A549 (cell line): Measurements from ENCODE around the gene C10orf105. TPM values are rescaled to one million over a fixed set of nuclear protein-coding genes. Genes with fewer than 3 reads are reported as not detected.

Experiments used
- ATAC-seq, 2 experiments: fragments of 200-7000 bp in 1 of 2; fragments of >200 bp in 1 of 2; cut with Nextera tagmentation in 1 of 2; cut with Tn5 transposase in 1 of 2; 3 replicates each; pipeline versions ENCODE4 v1.8.0 to v1.9.1; 2018 to 2020; ENCODE audit warnings: mild to moderate bottlenecking in 1 of 2, moderate library complexity in 1 of 2
- CTCF ChIA-PET: fragments of 300-600 bp; sonication (Branson Sonifier 250); formaldehyde crosslinking; extraction: SDS; loops from one replicate; lab custom pipeline; 2021; ENCODE audit warnings: antibody characterized with exemption, inconsistent platforms; lab: Yijun Ruan, JAX
- POLR2A ChIA-PET: fragments of 350-600 bp; formaldehyde crosslinking; extraction: SDS; loops from one replicate; lab custom pipeline; 2021; ENCODE audit warnings: antibody characterized with exemption, inconsistent platforms; lab: Yijun Ruan, JAX
- DNase-seq, 2 experiments: peaks; one replicate each; pipeline versions ENCODE4 v3.0.0 to v3.0.0-alpha.2; 2011 to 2016; ENCODE audit warnings: low read depth in 1 of 2, low spot score in 1 of 2
- FAIRE-seq: peaks from 2 replicates; lab custom pipeline; 2011; peaks lifted over from hg19 to GRCh38; lab: Jason Lieb, UNC
- H3K27ac ChIP-seq, 2 experiments: fragments of >200 bp; sonication (Bioruptor Twin); formaldehyde crosslinking; 3 replicates each; pipeline ENCODE4 v1.5.1; 2016 to 2017
- H3K4me1 ChIP-seq: fragments of >200 bp; sonication (Bioruptor Twin); formaldehyde crosslinking; 3 replicates; pipeline ENCODE4 v1.6.1; 2016
- H3K4me2 ChIP-seq: fragments of >200 bp; sonication (Bioruptor Twin); formaldehyde crosslinking; 3 replicates; pipeline ENCODE4 v1.6.1; 2016
- H3K4me3 ChIP-seq: fragments of >200 bp; sonication (Bioruptor Twin); formaldehyde crosslinking; 3 replicates; pipeline ENCODE4 v1.5.1; 2016
- H3K9me3 ChIP-seq: fragments of >200 bp; sonication (Bioruptor Twin); formaldehyde crosslinking; 3 replicates; pipeline ENCODE4 v1.6.1; 2016
- CEBPB ChIP-seq, 2 experiments: fragments of >200 bp in 1 of 2; sonication (Bioruptor Twin) in 1 of 2; formaldehyde crosslinking in 1 of 2; IDR thresholded peaks; 2 replicates each; pipeline ENCODE4 v1.6.1; 2012 to 2016
- CHD2 ChIP-seq: fragments of 150-350 bp; IDR thresholded peaks from 2 replicates; pipeline ENCODE4 v1.6.1; 2014; ENCODE audit warnings: low read length; ENCODE audit not compliant: partially characterized antibody
- CTCF ChIP-seq: fragments of >200 bp; sonication (Bioruptor Twin); formaldehyde crosslinking; IDR thresholded peaks from 3 replicates; pipeline ENCODE4 v1.5.1; 2016
- ESRRA ChIP-seq: fragments of 150-350 bp; IDR thresholded peaks from 2 replicates; pipeline ENCODE4 v1.6.1; 2014; ENCODE audit warnings: mild to moderate bottlenecking, low read length, borderline replicate concordance
- FOSL2 ChIP-seq, 2 experiments: fragments of 450-650 bp in 1 of 2; fragments of >200 bp in 1 of 2; sonication (Bioruptor Twin) in 1 of 2; formaldehyde crosslinking; IDR thresholded peaks; 2 replicates each; pipeline versions ENCODE4 v1.5.0 to v1.6.1; 2016 to 2020; ENCODE audit warnings: mild to moderate bottlenecking in 1 of 2, moderate library complexity in 1 of 2
- GATA3 ChIP-seq: IDR thresholded peaks from 2 replicates; pipeline ENCODE4 v1.6.1; 2012; ENCODE audit warnings: borderline replicate concordance
- HDAC2 ChIP-seq: fragments of 200-600 bp; sonication (generic); IDR thresholded peaks from 2 replicates; pipeline ENCODE4 v1.6.1; 2016
- HOXB13 ChIP-seq: fragments of 250-450 bp; sonication (Bioruptor Pico); IDR thresholded peaks from 2 replicates; pipeline ENCODE4 v1.5.0; 2020; ENCODE audit warnings: low read depth, mild to moderate bottlenecking, moderate library complexity
- HOXB5 ChIP-seq: fragments of 250-450 bp; sonication (Bioruptor Pico); IDR thresholded peaks from 2 replicates; pipeline ENCODE4 v1.5.0; 2020; ENCODE audit warnings: mild to moderate bottlenecking, moderate library complexity
- JUNB ChIP-seq: fragments of >200 bp; sonication (Bioruptor Twin); formaldehyde crosslinking; IDR thresholded peaks from 2 replicates; pipeline ENCODE4 v1.6.1; 2016
- KDM5A ChIP-seq: fragments of 200-600 bp; sonication (generic); IDR thresholded peaks from 2 replicates; pipeline ENCODE4 v1.6.1; 2016; ENCODE audit warnings: antibody characterized with exemption, mild to moderate bottlenecking
- MAX ChIP-seq: IDR thresholded peaks from 2 replicates; pipeline ENCODE4 v1.6.1; 2012
- NPAS2 ChIP-seq: fragments of 250-450 bp; sonication (Bioruptor Pico); IDR thresholded peaks from 2 replicates; pipeline ENCODE4 v1.8.0; 2022; ENCODE audit warnings: mild to moderate bottlenecking, moderate library complexity, borderline replicate concordance
- PBX3 ChIP-seq: IDR thresholded peaks from 2 replicates; pipeline ENCODE4 v1.6.1; 2012
- RCOR1 ChIP-seq: fragments of 150-350 bp; IDR thresholded peaks from 2 replicates; pipeline ENCODE4 v1.6.1; 2014; ENCODE audit warnings: antibody characterized with exemption, low read length, low read depth
- REST ChIP-seq: fragments of 200-600 bp; sonication (generic); IDR thresholded peaks from 2 replicates; pipeline ENCODE4 v1.6.1; 2016; ENCODE audit warnings: antibody characterized with exemption, mild to moderate bottlenecking, moderate library complexity
- SREBF2 ChIP-seq: fragments of 450-650 bp; IDR thresholded peaks from 2 replicates; pipeline ENCODE4 v1.6.1; 2014; ENCODE audit warnings: mild to moderate bottlenecking, moderate library complexity
- TP53 ChIP-seq: fragments of 250-450 bp; sonication (Bioruptor Pico); IDR thresholded peaks from 2 replicates; pipeline ENCODE4 v1.5.0; 2021; ENCODE audit warnings: mild to moderate bottlenecking, moderate library complexity
- USF2 ChIP-seq: fragments of 450-650 bp; IDR thresholded peaks from 2 replicates; pipeline ENCODE4 v1.6.1; 2014; ENCODE audit warnings: antibody characterized with exemption
- ZNF302 ChIP-seq: fragments of 250-450 bp; sonication (Bioruptor Pico); IDR thresholded peaks from 2 replicates; pipeline ENCODE4 v1.9.0; 2021; ENCODE audit warnings: inconsistent platforms, mild to moderate bottlenecking, moderate library complexity
- WGBS: methylation state at CpG from one replicate; pipeline ENCODE4 v1.1.6; 2017; ENCODE audit errors: missing lambda C conversion rate; 5-methylcytosine and 5-hydroxymethylcytosine counted together
- polyA plus RNA-seq, 4 experiments: library from polyadenylated mRNA; depleted of rRNA in 3 of 4; stranded (reverse); fragments of >200 nt; fragmentation: RNase III in 1 of 4; extraction: RNeasy Plus Mini Kit Qiagen cat#74134 plus additional on column Dnase treatment in 1 of 4; gene quantifications; 2 replicates in 3 of 4; 3 replicates in 1 of 4; pipeline ENCODE4 v1.2.3, GENCODE V29; 2011 to 2017

C10orf105 gene
- polyA plus RNA-seq, 2 of the 4 experiments (the other 2 are of a cell fraction), result not detected

- Histone ChIP-seq H3K4me2 (no peak overlapping the region), H3K4me3 (no peak overlapping the region), H3K4me1 (no peaks in the 10 kb centered on the region), H3K27ac (no peak overlapping the region), H3K9me3 (no peaks in the 10 kb centered on the region)
- ATAC-seq, result no peak
- ChIA-PET POLR2A (no interaction called here), CTCF (interaction anchor here (0.8 to 4.3 kb wide), 4 partner anchors 9 to 33 kb away, joined by 3 to 16 read pairs (median 4); partner anchors contain the start of gene VSIR)
- 41% methylated on average over 4 of the region's 4 CpGs for WGBS
- DNase-seq, result no peak
- TF ChIP-seq NPAS2 (CRISPR knock-in tag), result no peak
- TF ChIP-seq FOSL2 (IDR thresholded peaks at IDR 0.05), result no peak
- TF ChIP-seq FOSL2 (CRISPR knock-in tag; IDR thresholded peaks at IDR 0.05), result no peak
- FAIRE-seq, result no peak
Measured at GRCh38 chr10:71741029-71741428, 21.5 kb upstream of the C10orf105 start.

GRCh38 chr10:71740069-71740653 lies 20.6 kb upstream of the C10orf105 start:
- TF ChIP-seq JUNB (no peak), CHD2 (no peak), ESRRA (no peak), HDAC2 (no peak), ZNF302 (CRISPR knock-in tag) (no peak), PBX3 (no peak), MAX (no peak), TP53 (CRISPR knock-in tag) (no peak), CTCF (no peak), USF2 (no peak), SREBF2 (no peak), HOXB13 (no peak), CEBPB (IDR thresholded peaks at IDR 0.05) (no peak), HOXB5 (no peak)
- H3K27ac ChIP-seq, result no peak overlapping the region
- DNase-seq (no peak), ATAC-seq (no peak; a peak in 1 of 6 replicates), FAIRE-seq (no peak)
- WGBS, result 59% methylated on average over 7 of the region's 9 CpGs
- no peak overlapping the region for H3K4me3 ChIP-seq
- CTCF ChIA-PET, result interaction anchor here (1.5 to 4.3 kb wide), 4 partner anchors 9 to 33 kb away, joined by 3 to 16 read pairs (median 6); partner anchors contain the start of gene VSIR
- H3K9me3 ChIP-seq, result no peaks in the 10 kb centered on the region
- H3K4me2 ChIP-seq, result no peak overlapping the region
- H3K4me1 ChIP-seq, result no peaks in the 10 kb centered on the region
- POLR2A ChIA-PET, result no interaction called here

GRCh38 chr10:71739358-71739900 lies 19.9 kb upstream of the C10orf105 start:
- Histone ChIP-seq H3K4me2 (no peak overlapping the region), H3K9me3 (no peaks in the 10 kb centered on the region), H3K4me1 (no peaks in the 10 kb centered on the region), H3K4me3 (no peak overlapping the region), H3K27ac (no peak overlapping the region)
- ATAC-seq (no peak), FAIRE-seq (no peak), DNase-seq (no peak)
- no peak for TF ChIP-seq REST
- no peak for TF ChIP-seq RCOR1
- no peak for TF ChIP-seq KDM5A
- TF ChIP-seq GATA3, result no peak
- TF ChIP-seq HOXB5, result no peak
- ChIA-PET POLR2A (no interaction called here), CTCF (interaction anchor here (0.7 to 4.3 kb wide), 5 partner anchors 8 to 344 kb away, joined by 3 to 16 read pairs (median 5); partner anchors contain the start of gene VSIR)
- WGBS, result 72% methylated on average over 7 of the region's 8 CpGs
